ENCODE results near the gene RPS6KA4.

RPS6KA4 gene

DNA sequence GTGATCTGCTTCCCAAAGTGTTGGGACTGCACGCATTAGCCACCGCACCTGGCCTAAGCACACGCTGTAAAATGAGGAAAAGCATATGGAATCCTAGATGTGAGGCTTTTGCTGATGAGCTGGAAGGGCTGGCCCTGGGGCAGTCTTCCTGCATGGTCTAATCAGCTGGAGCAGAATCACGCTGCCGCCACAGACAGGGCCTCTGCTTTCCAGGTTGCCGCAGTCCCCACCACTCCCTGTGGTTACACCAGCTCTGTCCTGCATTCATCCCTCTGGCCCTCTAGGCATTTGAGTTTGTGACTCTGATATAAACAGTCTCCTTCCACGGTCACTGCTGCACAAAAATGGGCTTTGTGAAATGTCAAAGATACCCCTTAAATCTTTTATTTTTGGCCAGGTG is 17.1 kb downstream of the RPS6KA4 start:
- no peak overlapping the region for H3K4me3 ChIP-seq (ENCODE audit: insufficient read depth, low read depth, low read length, poor library complexity, severe bottlenecking)
- no peak overlapping the region for H3K27ac ChIP-seq (ENCODE audit: insufficient read depth, low read length, poor library complexity, severe bottlenecking)
- H3K9me3 ChIP-seq (ENCODE audit: control insufficient read depth, low read length), result no peaks in the 10 kb centered on the region
- no peak for DNase-seq
- peaks cover 2% of the 10 kb centered on the region for H3K36me3 ChIP-seq (ENCODE audit: control insufficient read depth, insufficient read depth, low read length)
- H3K27me3 ChIP-seq (replicated peaks; ENCODE audit: control insufficient read depth, insufficient read depth, low read length, poor library complexity, severe bottlenecking), result no peaks in the 10 kb centered on the region
- H3K4me1 ChIP-seq (ENCODE audit: control insufficient read depth, insufficient read depth, low read length, poor library complexity, severe bottlenecking), result no peaks in the 10 kb centered on the region

DNA sequence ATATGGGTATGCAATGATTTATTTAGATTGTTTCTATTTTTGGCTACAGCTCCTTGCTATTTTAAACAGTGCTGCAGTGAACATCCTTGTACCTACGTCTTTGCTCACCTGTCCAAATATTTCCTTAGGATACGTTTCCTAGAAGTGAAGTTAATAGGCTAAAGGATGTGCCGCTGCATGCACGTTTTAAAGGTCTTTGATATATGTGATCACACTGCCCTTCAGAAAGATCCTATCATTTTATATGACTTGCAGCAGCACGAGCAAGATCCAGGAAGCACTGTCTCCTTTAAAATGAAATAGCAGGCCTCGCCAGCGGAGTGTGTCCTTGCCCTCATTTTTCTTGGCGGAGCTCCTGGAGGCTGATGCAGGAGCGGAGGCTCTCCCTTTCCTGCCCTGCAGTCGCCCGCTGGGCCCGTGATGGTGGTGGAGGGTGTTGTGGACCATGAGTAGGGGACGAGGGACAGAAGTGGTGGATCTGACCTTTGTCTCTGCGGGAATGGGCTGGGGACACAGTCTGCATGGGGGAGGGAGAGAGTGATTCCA is 19.4 kb downstream of the RPS6KA4 start:
- Histone ChIP-seq H3K27me3 (replicated peaks; ENCODE audit: control insufficient read depth, insufficient read depth, low read length, poor library complexity, severe bottlenecking) (peaks cover under 1% of the 10 kb centered on the region), H3K4me3 (ENCODE audit: insufficient read depth, low read depth, low read length, poor library complexity, severe bottlenecking) (no peak overlapping the region), H3K27ac (ENCODE audit: insufficient read depth, low read length, poor library complexity, severe bottlenecking) (no peak overlapping the region), H3K36me3 (ENCODE audit: control insufficient read depth, insufficient read depth, low read length) (no peaks in the 10 kb centered on the region), H3K9me3 (ENCODE audit: control insufficient read depth, low read length) (no peaks in the 10 kb centered on the region), H3K4me1 (ENCODE audit: control insufficient read depth, insufficient read depth, low read length, poor library complexity, severe bottlenecking) (no peaks in the 10 kb centered on the region)
- DNase-seq, result no peak

DNA sequence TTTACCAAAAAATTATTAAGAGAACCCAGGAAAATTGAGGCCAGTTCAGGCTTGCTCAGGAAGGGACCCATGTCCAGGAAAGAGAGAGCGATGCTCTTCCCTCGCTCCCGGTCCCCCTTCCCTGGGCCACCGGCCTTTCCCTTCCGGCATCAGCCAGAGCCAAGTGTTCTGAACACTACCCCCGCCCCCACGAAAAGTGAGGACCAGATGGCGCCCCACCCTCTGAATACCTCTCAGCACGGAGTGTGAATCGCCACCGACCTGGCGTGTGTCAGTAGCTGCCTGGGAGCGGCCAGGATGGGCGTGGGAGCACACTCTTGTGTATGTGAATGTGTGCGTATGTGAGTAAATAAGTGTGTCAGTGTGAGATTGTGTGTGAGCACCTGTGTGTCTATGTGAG is 20.2 kb downstream of the RPS6KA4 start:
- Histone ChIP-seq H3K27me3 (replicated peaks; ENCODE audit: control insufficient read depth, insufficient read depth, low read length, poor library complexity, severe bottlenecking) (peaks cover 3% of the 10 kb centered on the region), H3K9me3 (ENCODE audit: control insufficient read depth, low read length) (no peaks in the 10 kb centered on the region), H3K27ac (ENCODE audit: insufficient read depth, low read length, poor library complexity, severe bottlenecking) (no peak overlapping the region), H3K36me3 (ENCODE audit: control insufficient read depth, insufficient read depth, low read length) (no peaks in the 10 kb centered on the region), H3K4me1 (ENCODE audit: control insufficient read depth, insufficient read depth, low read length, poor library complexity, severe bottlenecking) (no peaks in the 10 kb centered on the region), H3K4me3 (ENCODE audit: insufficient read depth, low read depth, low read length, poor library complexity, severe bottlenecking) (no peak overlapping the region)
- no peak for DNase-seq

DNA sequence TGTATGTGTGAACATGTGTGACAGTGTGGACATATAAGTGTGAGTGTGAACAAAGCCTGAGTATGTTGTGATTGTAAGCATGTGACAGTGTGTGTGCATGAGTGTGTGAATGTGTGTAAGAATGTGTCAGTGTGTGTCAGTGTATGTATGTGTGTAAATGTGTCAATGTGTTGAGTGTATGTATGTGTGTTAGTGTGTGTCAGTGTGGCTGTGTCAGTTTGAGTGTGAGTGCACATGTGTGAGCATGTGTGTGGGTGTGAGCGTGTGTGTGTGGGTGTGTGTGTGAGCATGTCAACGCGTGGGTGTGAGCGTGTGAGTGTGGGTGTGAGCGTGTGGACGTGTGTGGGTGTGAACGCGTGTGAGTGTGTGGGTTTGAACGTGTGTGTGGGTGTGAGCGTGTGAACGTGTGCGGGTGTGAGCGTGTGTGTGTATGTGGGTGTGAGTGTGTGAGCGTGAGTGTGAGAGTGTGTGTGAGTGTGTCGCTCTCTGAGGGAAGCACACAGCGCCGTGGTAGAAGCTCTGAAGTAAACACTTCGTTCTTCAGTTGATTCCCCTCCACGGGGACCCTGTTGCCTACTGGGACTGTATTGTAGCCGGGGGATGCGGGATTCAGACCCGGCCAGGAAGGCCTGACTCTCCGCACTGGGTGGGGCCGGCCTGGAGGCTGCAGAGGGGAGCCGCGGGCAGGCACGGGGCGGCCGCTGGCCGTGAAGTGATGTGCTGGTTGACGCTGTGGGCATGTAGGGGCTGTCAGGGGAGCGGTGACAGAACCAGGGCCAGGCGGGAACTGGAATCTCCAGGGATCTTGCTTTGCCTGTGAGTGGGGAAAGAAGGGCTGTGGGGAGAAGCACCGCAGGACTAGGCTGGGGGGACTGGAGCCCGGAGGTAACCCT is 21.1 kb downstream of the RPS6KA4 start:
- Histone ChIP-seq H3K4me3 (ENCODE audit: insufficient read depth, low read depth, low read length, poor library complexity, severe bottlenecking) (no peak overlapping the region), H3K9me3 (ENCODE audit: control insufficient read depth, low read length) (no peaks in the 10 kb centered on the region), H3K27me3 (replicated peaks; ENCODE audit: control insufficient read depth, insufficient read depth, low read length, poor library complexity, severe bottlenecking) (peaks cover 3% of the 10 kb centered on the region), H3K4me1 (ENCODE audit: control insufficient read depth, insufficient read depth, low read length, poor library complexity, severe bottlenecking) (no peaks in the 10 kb centered on the region), H3K27ac (ENCODE audit: insufficient read depth, low read length, poor library complexity, severe bottlenecking) (no peak overlapping the region), H3K36me3 (ENCODE audit: control insufficient read depth, insufficient read depth, low read length) (no peaks in the 10 kb centered on the region)
- no peak for DNase-seq

DNA sequence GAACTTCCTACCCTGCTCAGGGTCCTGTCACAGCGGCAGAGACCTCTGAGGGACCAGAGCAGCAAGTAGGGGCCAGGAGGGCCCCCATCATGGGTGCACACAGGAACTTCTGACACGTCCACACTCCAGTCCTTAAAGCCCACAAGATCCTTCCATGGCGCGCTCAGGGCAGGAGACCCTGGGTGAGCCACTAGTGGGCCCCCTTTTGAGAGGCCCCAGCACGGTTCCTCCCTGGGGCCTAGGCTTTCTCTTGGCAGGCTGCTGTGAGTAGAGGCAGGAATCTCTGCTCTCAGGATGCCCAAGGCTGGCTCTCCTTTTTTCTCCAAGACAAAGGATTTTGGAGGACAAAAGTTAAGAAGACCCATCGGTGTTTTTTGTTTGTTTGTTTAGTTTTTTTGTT is 22.4 kb downstream of the RPS6KA4 start:
- Histone ChIP-seq H3K9me3 (ENCODE audit: control insufficient read depth, low read length) (no peaks in the 10 kb centered on the region), H3K4me1 (ENCODE audit: control insufficient read depth, insufficient read depth, low read length, poor library complexity, severe bottlenecking) (no peaks in the 10 kb centered on the region), H3K36me3 (ENCODE audit: control insufficient read depth, insufficient read depth, low read length) (no peaks in the 10 kb centered on the region), H3K27me3 (replicated peaks; ENCODE audit: control insufficient read depth, insufficient read depth, low read length, poor library complexity, severe bottlenecking) (peaks cover 3% of the 10 kb centered on the region), H3K27ac (ENCODE audit: insufficient read depth, low read length, poor library complexity, severe bottlenecking) (no peak overlapping the region), H3K4me3 (ENCODE audit: insufficient read depth, low read depth, low read length, poor library complexity, severe bottlenecking) (no peak overlapping the region)
- no peak for DNase-seq

DNA sequence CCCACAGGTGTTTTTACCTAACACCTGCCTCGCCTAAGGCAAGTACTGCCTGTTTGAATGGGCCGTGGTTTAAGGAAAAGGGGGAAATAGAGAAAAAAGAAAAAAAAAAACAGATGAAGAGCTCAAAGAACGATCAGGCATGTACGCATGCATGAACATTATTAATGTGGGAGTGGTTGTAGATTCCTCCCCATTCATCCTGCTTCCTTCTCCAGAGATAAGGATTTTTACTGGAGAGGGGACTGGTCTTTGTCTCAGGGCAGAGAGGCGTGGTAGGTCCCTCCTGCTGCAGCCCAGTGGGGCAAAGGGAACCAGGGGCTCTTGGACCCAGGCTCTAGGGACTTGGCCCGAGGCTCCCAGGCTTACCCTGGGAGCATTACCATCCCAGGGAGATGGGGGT is 23.1 kb downstream of the RPS6KA4 start:
- no peaks in the 10 kb centered on the region for H3K4me1 ChIP-seq (ENCODE audit: control insufficient read depth, insufficient read depth, low read length, poor library complexity, severe bottlenecking)
- no peaks in the 10 kb centered on the region for H3K9me3 ChIP-seq (ENCODE audit: control insufficient read depth, low read length)
- H3K27ac ChIP-seq (ENCODE audit: insufficient read depth, low read length, poor library complexity, severe bottlenecking), result no peak overlapping the region
- H3K27me3 ChIP-seq (replicated peaks; ENCODE audit: control insufficient read depth, insufficient read depth, low read length, poor library complexity, severe bottlenecking), result peaks cover 3% of the 10 kb centered on the region
- no peak for DNase-seq
- H3K4me3 ChIP-seq (ENCODE audit: insufficient read depth, low read depth, low read length, poor library complexity, severe bottlenecking), result no peak overlapping the region
- H3K36me3 ChIP-seq (ENCODE audit: control insufficient read depth, insufficient read depth, low read length), result no peaks in the 10 kb centered on the region

DNA sequence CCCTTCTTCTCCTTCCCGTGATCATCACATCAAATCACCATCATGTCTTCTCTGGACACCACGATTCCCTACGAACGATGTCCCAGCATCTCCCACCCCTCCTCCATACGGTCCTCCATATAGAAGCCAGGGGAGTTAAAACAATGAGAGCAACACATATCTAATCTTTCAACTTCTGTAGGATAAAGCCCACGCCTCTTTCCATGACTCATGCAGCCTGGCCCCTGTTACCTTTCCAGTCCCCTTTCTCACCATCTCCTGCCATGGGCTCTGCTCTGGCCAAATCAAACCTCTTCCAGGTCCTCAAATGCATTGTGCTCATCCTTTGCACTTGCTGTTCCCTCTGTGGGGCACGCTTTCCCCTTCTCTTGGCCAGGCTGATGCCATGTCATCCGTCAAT is 23.6 kb downstream of the RPS6KA4 start:
- no peaks in the 10 kb centered on the region for H3K36me3 ChIP-seq (ENCODE audit: control insufficient read depth, insufficient read depth, low read length)
- H3K27ac ChIP-seq (ENCODE audit: insufficient read depth, low read length, poor library complexity, severe bottlenecking), result no peak overlapping the region
- DNase-seq, result no peak
- H3K27me3 ChIP-seq (replicated peaks; ENCODE audit: control insufficient read depth, insufficient read depth, low read length, poor library complexity, severe bottlenecking), result peaks cover 3% of the 10 kb centered on the region
- no peaks in the 10 kb centered on the region for H3K4me1 ChIP-seq (ENCODE audit: control insufficient read depth, insufficient read depth, low read length, poor library complexity, severe bottlenecking)
- no peak overlapping the region for H3K4me3 ChIP-seq (ENCODE audit: insufficient read depth, low read depth, low read length, poor library complexity, severe bottlenecking)
- no peaks in the 10 kb centered on the region for H3K9me3 ChIP-seq (ENCODE audit: control insufficient read depth, low read length)

DNA sequence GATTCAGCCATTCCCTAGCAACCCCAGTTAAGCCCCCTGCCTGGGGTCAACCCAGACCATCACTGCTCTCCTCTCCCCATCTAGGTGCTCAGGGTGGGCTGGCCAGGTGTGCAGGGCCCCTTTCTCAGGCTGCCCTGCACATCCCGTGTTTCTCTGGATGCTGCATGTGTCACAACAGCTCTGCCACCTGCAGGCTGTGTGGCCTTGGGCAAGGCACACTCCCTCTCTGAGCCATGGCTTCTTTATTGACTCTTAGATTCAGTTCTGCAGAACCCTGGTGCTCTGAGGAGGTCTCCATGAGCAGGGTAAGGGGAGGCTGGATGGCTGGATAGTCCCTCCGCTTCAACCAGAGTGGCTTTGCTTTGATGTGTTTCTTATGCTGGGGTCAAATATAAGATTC is 24.6 kb downstream of the RPS6KA4 start:
- DNase-seq, result no peak
- Histone ChIP-seq H3K36me3 (ENCODE audit: control insufficient read depth, insufficient read depth, low read length) (no peaks in the 10 kb centered on the region), H3K27ac (ENCODE audit: insufficient read depth, low read length, poor library complexity, severe bottlenecking) (no peak overlapping the region), H3K4me1 (ENCODE audit: control insufficient read depth, insufficient read depth, low read length, poor library complexity, severe bottlenecking) (no peaks in the 10 kb centered on the region), H3K9me3 (ENCODE audit: control insufficient read depth, low read length) (no peaks in the 10 kb centered on the region), H3K27me3 (replicated peaks; ENCODE audit: control insufficient read depth, insufficient read depth, low read length, poor library complexity, severe bottlenecking) (peaks cover 3% of the 10 kb centered on the region), H3K4me3 (ENCODE audit: insufficient read depth, low read depth, low read length, poor library complexity, severe bottlenecking) (no peak overlapping the region)

DNA sequence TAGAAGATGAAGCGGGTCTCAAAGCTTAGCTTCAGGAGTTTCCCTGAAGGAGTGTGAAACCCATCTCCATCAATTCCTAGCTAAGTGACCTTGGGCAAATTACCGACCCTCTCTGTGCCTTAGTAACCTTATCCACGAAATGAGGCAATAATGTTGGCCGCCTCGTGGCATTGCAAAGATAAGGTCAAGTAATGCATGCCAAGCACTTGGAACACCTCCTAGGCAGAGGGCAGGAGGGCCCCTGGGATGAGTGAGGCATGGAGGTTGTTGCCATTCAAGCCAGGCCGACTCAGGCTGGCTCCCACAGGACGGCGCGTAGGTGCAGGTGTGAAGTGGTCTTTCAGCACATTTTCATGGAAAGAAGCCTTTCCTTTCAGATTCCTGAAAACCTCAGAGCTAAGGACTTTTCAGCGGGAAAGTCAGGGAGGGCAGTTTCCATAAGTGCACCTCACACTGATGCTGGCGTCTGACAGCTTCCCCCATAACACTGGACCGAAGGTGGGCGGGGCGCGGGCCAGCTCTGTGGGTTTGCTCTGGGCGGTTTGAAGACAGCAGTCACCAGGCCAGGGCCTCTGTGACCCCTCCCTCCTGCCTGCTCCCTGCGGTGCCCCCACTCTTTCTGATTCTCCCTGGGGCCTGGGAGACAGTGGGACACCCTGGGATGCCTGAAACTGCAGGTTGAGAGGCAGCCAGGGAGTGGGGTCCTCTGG is 25.2 kb downstream of the RPS6KA4 start:
- peaks cover 3% of the 10 kb centered on the region for H3K27me3 ChIP-seq (replicated peaks; ENCODE audit: control insufficient read depth, insufficient read depth, low read length, poor library complexity, severe bottlenecking)
- no peak overlapping the region for H3K27ac ChIP-seq (ENCODE audit: insufficient read depth, low read length, poor library complexity, severe bottlenecking)
- H3K4me3 ChIP-seq (ENCODE audit: insufficient read depth, low read depth, low read length, poor library complexity, severe bottlenecking), result no peak overlapping the region

More for the DNA sequence above, 25.2 kb downstream of the RPS6KA4 start:
- Histone ChIP-seq H3K9me3 (ENCODE audit: control insufficient read depth, low read length) (no peaks in the 10 kb centered on the region), H3K4me1 (ENCODE audit: control insufficient read depth, insufficient read depth, low read length, poor library complexity, severe bottlenecking) (no peaks in the 10 kb centered on the region), H3K36me3 (ENCODE audit: control insufficient read depth, insufficient read depth, low read length) (no peaks in the 10 kb centered on the region)
- DNase-seq, result no peak
